ENCODE results near the gene HERC3.

The HERC3 gene

DNA sequence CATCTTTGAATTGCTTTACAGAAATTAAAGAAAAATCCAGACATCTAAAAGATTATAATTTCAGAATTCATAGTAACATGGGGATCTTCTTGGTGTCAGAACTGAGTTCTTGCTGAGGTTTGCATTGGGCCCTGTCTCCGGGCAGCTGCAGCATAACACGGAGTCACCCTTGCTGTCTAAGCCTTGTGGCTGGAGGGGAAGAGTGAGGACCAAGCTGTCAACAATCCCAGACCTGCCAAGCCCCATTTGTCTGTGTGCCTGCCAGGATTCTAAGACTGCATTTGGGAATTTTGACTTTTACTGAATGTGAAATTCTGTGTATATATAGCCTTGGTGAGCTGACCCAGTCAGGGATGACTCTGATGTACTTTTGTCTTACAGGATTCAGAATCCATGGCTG, 130.5 kb downstream of the HERC3 start:
- no peak for DNase-seq

DNA sequence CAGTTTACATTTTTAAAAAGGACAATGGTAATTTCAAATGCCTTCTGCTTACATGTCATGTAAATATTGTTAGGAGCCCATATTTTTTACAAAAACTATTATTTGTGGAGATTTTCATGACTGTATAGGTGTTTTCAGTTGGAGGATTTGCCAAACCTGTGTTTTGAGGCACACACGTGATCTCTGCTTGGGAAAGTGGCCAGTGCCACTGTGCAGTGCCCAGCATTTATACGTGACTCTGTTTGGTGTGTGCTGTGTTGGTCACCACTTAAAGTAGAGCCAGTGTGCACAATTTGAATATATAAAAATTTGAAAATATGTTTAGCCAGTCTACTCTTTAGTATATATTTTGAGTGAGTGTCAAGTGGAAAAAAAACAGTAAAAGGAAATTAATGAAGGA, 132.1 kb downstream of the HERC3 start:
- DNase-seq = no peak

DNA sequence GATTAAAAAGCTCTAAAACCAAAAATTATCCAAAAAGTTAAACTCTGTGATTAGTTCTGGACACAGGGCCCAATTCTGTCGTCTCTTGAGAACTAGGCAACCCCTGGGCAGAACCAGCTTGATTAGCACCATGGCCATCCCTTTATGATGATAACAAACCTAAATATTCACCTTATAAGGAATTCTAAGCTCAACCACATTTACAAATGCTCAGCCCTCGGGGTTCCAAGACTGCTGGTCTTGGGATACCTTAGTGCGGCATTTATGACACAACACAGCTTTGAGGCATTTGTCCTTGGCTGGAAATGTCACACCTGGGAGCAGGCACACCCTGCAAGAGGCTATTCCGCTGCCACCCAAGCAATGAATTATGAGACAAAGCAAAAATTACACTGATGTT, 132.9 kb downstream of the HERC3 start:
- DNase-seq = no peak

DNA sequence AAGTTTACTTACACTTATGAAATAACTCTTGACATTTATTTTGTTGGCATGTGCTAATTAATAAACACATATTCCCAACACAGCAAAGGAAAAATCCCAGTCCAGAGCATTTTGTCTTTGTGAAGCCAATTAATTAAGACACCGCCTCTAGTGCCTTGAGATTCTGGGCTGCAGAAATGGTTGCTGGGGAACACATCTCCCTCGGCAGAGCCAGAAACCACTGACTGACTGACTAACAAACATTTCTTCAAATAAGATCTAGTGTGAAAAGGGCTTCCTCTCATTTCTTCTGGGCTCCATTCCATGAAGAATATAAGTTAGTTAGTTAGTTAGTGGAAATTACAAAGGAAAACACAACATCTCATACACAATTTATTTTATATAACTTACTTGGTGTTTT, 133.7 kb downstream of the HERC3 start:
- DNase-seq = no peak

DNA sequence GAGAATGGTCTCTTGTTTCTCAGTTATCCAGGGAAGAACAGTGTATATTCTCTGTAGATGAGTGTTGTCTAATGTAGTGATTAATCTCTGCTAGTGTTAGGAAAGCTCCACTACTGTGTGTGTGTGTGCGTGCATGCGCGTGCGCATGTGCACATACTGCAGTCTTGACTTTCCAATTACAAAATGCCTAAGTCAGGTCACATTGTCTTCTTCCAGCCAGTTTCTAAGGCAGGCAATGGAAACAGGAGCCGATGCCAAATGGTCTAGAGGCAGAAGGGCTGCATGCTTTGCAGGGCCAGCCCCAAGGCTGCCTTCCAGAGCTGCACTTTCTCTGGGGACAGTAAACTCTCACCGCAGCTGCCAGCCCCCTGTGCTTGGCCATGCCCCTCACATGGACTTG, 135.9 kb downstream of the HERC3 start:
- no peak for DNase-seq

DNA sequence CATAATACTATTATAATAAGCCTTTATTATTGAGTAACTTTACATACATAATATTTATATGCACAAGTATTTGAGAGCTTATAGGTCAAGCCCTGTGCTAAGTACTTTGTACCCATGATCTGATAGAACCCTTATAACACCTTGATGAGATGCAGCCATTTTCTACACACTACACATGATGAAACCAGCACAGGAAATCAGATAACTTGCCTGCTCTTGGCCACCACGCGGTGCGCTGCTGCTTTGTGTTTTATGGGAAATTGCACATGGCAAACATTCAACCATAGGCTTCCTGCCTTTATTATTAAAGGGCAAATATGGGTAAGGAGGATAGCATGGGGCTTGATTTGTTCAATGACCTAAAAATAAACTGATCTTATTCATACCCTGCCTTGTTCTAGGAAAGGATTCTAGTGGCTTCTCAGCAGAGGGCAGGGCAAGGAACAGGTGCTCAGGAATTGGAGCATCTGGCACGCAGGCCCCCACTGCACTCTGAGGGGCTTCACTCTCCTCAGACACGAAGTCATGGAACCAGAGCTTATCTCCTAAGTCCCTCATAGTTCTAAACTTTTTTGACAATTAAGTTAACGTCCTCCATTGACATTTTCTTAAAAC, 137.0 kb downstream of the HERC3 start:
- DNase-seq = peak; percentile 14

DNA sequence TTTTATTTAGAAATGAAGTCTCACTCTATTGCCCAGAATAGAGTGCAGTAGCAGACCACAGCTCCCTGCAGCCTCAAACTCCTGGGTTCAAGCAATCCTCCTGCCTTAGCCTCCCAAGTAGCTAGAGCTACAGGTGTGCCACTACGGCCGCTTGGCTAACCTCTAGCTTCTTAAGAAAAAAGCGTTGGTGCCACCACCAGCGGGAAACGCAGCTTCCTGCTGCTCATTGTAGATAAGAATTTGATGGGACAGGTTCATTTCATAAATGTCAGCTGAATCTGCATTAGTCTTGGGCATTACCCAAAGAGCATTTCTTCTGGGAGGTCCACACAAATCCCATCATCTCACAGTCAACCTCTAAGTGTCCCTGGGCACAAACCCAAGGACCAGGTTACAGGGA, 138.5 kb downstream of the HERC3 start:
- DNase-seq = peak; percentile 18

DNA sequence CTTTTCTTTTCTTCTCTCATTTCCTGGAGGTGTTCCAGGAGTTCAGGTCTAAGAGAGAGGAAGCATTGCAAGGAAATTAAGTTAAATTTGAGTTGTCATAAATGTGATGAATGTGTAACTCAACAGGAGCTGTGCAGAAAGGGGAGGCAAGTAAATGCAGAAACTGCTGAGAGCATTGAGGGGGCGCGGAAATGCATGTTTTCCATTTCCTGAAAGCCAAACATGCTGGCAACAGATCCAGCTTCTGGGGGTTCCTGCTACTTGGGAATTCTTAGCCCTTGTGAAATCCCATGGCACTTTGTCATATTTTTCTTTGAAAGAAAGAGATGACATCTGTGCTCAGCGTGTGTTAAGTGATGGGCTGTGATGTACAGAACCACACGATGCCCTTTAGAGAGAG, 139.1 kb downstream of the HERC3 start:
- DNase-seq = no peak

DNA sequence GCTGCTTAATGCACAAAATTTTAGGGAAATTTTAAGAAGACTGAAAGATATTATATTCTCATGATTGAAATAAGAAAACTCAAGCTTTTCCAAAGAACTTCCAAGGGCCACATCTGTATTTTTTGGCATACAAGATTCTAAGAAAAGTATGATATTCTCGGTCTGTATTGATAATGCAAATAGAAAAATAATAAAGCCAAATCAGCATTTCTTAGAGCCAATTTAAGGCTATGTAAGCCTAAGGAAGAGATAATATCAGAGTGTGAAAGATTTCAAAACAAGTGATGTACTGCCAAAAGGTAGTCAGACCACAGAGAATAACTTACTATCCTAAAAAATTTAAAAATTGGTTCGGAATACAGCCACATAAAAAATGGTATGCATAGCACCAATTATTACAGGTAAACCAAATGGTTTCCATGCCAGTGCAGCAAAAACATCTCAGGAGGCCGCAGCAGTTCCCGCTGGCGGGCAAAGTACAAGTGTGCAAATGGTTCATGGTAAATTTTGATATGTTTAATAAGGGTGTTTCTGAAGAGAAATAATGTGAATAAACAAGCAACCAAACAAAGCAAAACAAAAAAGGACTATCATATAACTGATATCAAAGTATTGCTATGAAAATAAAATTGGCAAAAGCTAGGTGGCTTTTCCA, 140.6 kb downstream of the HERC3 start:
- no peak for DNase-seq

DNA sequence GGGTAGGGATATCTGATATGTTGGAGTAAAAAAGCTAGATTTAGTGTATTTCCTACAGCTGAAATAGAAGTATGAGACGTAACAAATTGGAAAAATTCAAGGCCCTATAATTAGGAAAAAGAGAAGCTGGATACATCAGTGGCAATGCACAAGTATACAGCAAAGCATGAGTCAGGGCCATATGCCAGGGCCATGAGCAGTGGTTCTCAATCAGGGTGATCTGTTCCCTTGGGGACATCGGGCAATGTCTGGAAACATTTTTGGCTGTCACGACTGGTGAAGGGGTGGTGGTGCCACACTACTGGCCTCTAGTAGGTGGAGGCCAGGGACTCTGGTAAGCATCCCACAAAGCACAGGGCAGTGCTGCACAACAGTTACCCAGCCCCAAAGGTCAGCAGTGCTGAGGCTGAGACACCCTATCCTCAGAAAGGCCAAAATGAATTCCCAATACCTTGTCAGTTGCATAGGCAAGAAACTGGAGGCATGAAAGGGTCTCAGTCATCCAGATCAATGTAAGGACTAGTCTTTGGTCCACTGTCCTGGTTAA, 142.2 kb downstream of the HERC3 start:
- DNase-seq = no peak

DNA sequence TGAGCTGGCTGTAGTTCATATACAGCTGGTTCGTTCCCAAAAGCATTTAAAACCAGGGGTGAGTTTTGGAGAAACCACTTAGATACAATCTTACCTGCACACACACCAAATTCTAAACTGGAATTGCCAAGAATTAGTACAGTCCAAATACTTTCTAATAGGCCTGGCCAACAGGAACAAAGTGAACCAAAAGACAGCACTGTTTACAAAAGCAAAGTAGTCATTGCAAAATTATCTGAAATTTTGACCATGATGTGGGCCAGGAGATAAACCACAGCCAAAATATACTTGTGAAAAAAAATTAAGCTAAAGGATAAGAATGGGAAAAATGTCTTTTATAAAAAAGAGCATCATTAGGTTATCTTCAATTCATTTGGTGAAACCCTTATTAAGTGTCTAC, 143.3 kb downstream of the HERC3 start:
- no peak for DNase-seq

DNA sequence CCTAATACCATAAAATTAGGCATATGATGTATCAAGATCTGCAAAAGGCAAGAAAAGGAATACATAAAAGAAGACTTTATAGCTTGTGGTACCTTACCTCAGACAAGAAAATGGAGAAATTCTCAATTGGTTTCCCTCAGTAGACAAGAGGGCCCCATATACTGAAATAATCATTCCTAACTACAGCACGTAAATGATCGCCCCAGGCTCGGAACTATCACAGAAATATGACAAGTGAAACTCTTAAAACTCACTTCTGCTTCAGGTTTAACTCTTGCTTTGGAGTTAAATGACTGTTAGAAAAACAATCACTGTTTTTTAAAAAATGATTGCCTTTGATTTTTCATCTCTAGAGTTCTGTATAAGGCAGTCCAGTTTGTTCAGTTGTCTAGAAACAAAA, 144.0 kb downstream of the HERC3 start:
- DNase-seq = no peak

DNA sequence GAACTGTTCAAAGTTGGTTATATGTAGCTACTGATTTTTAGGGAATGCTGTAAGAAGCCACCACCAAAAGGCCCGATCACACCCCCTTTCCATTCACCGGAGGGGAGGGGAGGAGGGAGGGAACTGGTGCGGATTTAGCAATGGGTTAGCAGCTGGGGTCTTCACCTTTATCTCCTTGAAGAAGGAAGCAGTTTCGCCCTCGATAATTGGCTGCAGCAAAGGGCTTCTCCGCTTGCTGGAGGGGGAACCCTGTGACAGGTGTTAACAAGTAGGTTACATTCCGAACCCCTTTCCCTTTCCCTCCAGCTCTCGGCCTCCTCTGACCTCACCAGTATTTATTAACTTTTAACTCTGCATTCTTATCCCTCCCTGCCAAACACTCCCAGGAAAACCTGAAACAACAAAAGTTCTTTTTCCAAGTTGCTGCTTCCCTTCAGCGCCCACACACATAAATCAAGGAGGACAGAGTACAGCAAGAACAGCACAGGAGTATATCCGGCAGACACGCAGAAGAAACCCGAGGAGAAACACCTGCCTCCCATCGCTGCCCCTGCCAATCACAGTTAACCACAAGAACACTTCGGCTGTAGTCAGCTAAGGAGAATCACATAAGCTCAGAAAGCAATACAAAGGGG, 145.1 kb downstream of the HERC3 start:
- no peak for DNase-seq

DNA sequence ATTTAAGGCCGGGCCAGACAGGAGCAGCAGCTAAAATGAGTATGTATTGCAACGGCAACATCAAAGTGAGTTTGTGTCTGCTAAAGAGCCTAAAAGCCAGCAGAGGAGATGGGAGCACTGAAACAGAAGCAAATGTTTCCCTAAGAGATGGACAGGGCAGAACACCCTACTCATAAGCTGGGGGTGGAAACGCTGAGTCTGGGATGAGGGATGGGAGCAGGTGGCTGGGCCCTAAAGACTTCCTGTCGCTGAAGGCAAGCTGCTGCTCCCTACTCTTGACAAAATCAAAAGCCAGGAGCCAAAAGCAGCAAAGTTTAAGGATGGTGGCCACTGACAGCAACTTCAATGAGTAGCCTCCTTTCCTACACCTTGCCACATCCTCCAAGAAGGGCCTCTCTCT, 145.9 kb downstream of the HERC3 start:
- no peak for DNase-seq

DNA sequence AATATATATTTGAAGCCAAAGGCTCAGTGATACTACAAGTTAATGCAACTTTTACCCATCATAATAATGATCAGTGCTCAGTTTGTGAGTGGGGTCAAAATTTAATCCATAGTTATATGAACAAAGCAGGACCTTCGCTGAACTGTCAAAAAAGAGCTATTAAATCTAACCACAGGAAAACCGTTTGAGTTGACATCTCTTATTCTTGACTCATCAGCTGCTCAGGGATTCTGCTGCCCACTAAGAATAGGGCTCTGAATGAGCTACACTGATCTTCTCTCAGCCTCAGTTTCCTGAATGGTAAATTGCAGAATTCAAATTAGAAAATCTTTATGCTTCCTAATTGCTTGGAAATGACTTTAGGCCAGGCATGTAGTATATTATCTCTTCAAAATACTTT, 150.3 kb downstream of the HERC3 start:
- DNase-seq = no peak

DNA sequence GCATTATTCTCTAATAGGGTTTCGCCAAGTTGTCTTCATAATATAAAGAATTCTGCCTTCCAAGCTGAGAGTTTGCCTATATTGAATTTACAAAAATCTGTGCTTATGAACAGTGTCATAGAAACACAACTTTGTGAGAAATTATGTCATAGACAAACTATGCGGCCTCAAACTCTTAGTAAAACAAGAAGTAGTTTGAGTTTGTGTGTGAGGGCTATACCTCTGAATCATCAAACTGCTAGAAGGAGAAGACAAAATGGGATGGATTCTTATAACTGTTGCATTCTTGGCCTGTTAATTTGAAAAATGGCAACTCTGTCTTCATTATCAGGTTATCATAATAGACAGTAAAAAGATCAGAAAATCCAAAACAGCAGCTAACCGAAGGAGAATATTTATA, 151.4 kb downstream of the HERC3 start:
- DNase-seq = no peak

DNA sequence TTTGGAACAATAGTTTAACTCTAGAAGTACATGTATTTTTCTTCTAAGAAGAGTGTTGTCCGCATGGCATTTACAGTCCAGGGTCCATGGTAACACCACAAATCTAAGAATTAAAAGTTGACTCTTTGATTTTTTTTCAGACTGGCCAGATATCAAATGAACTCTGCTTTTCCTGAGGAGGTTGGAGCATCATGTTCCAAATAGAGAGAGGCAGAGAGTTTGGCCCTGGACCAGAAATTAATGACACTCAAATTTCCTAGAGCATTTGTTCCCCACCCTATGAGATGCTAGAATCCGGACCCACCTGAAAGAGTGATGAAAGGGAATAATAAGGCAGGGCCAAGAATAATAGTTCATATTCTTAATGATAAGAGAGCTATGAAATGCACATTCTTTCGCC, 152.3 kb downstream of the HERC3 start:
- DNase-seq = no peak

DNA sequence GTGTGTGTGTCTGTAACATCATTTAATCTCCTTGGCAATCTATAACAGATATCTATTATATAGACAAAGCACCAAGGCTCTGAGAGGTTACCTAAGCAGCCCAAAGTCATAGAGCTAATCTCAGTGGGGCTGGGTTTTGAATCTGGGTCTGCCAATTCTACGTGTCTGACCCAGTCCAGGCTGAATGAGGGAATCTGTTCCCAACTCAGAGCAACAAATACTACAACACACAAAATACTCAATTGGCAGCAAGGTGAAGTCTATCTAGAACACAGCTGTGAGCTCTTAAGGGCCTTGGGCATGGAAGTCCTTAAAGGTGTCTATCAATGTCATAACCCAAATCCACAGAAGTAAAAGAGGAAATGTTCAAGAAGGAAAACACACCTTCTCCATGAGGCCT, 152.9 kb downstream of the HERC3 start:
- DNase-seq = no peak

DNA sequence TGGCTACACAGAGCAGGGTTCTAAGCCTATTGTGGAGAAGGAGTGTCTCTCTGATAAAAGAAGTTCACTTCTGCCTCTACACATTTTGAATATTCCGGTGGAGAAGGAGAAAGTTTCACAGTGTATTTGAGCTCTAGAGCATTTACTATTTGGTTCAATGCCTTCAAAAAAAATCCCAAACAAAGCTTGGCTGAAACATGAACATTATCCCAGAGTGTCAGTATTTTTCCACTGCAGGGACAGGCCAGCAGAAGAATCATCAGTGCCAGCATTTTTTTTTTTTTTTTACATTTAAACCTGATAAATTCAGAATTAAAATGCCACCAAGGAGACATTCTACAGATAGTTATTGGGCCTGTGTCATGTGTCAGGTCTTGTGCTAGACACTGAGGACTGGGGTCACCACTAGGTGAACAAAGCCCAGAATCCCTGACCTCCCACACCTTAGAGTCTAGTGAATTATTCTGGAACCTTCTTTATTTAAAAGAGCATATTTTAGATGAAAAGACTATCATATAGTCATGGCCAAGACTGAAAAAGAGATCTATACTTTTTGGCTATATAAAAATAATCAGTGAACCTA, 153.4 kb downstream of the HERC3 start:
- no peak for DNase-seq

DNA sequence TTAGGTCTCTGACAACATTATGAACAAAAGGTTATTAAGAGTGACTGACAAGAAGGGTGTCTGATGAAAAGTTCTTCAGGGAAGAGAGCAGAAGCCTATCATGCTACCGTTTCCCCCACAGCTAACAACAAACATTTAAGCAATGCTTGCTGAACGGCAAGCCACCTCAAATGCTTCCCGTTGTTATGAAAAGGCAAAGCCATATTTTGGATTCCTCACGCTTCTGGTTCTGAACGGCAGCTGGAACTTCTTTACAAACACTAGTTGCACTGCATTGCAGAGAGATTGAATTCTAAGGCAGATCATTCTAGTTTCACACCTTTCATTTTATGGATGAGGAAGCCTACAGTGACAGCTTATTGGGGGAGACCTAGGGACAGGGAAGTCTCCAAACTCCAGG, 153.9 kb downstream of the HERC3 start:
- DNase-seq = no peak

DNA sequence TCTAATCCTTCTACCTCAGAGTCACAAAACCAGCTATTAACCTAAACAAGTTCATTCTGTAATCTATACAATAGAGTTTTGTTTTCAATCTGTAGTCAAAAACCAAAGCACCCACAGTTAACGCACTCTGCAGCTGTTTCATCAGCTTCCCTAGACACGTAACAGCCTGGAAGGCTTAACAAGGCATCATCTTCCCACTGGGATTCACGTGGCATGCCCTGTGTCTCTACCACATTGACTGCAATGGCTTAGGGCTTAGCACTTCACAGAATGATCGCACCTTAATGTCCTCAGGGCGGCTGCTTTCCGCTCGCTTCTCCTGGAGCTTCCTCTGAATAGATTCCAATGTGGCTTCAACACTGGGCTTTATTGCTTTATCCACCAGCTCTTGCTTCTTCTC, 155.1 kb downstream of the HERC3 start:
- no peak for DNase-seq

DNA sequence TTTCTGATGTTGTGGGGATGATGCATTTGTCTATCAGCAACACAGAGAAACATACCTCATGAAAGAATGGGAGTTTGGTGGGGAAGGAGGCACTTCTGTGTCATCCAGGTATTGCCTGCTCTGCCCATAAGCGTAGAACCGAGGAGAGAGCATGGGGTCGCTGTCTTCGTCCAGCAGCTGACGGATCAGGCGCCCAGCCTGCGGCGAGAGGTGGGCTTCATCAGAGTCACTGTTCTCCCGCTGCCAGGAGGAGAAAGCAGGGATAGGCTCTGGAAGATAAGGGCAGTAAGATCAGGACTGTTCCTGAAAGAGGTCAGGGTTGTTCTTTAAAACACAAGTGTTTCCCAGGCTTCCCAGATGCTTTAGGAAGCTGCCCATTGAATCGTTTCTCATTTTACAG, 158.1 kb downstream of the HERC3 start:
- DNase-seq = no peak

DNA sequence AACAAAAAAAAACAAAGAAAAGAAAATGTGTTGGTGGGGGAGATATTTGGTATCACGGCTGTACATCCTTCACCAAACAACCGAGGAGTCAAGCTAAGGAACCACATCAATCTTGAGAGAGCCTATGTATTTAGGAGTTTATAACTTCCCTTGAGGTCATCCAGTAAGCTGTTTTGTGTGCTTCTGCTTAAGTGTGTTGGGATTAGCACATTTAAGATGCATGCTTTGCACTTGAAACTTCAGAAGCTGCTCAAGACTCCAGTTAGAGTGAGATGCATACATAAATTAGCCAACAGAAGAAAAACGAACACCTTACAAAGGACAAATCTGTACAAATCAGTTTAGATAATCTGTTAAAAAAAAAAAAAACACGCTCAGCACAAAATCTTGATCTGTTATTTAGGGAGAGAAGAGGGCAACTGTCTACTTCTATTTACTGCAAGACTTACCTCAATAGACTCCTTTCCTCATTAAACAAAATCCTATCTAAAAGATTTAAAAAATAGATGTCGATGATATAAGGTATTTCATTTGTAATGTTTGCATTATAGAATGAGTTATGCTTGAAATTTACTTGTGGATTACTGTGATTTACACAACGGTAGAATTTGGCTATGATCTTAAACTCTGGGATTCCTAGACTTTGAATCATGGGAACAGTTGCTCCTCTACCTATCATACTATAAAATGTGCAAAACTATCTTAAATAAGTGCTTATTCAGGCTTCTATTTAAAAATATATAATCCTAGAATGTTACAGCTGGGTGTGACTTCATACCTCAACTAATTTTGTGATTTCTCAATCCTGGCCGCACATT, 159.2 kb downstream of the HERC3 start:
- no peak for DNase-seq

Measured in hematopoietic multipotent progenitor cell treated with erythropoietin and hydrocortisone succinate and interleukin-3 and kit ligand, for 8 days (in vitro differentiated cells).